Suprapubic skin (tissue), 4 donors: ENCODE measurements around the gene CREB3L4. TPM values are rescaled to one million over a fixed set of nuclear protein-coding genes. Genes with fewer than 3 reads are reported as not detected.

Source experiments
- DNase-seq, 2 donors: peaks; one replicate each; pipeline ENCODE4 v3.0.0-alpha.2; 2019; ENCODE audit warnings: low spot score in 2 of 2
- H3K27ac ChIP-seq: fragments of 200-600 bp; sonication (generic); one replicate; pipeline ENCODE4 v1.5.1; 2019
- H3K27me3 ChIP-seq: fragments of 200-600 bp; sonication (generic); one replicate; pipeline ENCODE4 v1.5.1; 2019
- H3K36me3 ChIP-seq: fragments of 200-600 bp; sonication (generic); one replicate; pipeline ENCODE4 v1.5.1; 2019
- H3K4me1 ChIP-seq: fragments of 200-600 bp; sonication (generic); one replicate; pipeline ENCODE4 v1.5.1; 2019
- H3K4me3 ChIP-seq: fragments of 200-600 bp; sonication (generic); one replicate; pipeline ENCODE4 v1.5.1; 2019; ENCODE audit warnings: mild to moderate bottlenecking
- H3K9me3 ChIP-seq: fragments of 200-600 bp; sonication (generic); one replicate; pipeline ENCODE4 v1.5.1; 2019
- CTCF ChIP-seq, 2 donors: fragments of 200-600 bp in 1 of 2; fragments of 450-650 bp in 1 of 2; sonication (generic) in 1 of 2; IDR thresholded peaks; one replicate each; pipeline ENCODE4 v1.5.1; 2016 to 2019; ENCODE audit warnings: antibody characterized with exemption in 2 of 2, mild to moderate bottlenecking in 1 of 2, moderate library complexity in 1 of 2
- EP300 ChIP-seq: sonication (generic); formaldehyde crosslinking; IDR thresholded peaks from one replicate; pipeline ENCODE4 v1.6.1; 2017; ENCODE audit warnings: antibody characterized with exemption
- POLR2A ChIP-seq, 2 donors: fragments of 450-650 bp; IDR thresholded peaks; one replicate each; pipeline ENCODE4 v1.6.1; 2017; ENCODE audit warnings: antibody characterized with exemption in 2 of 2, mild to moderate bottlenecking in 2 of 2, moderate library complexity in 2 of 2
- POLR2AphosphoS5 ChIP-seq, 3 donors: sonication (generic); formaldehyde crosslinking; IDR thresholded peaks; one replicate each; pipeline ENCODE4 v1.6.1; 2017; ENCODE audit warnings: antibody characterized with exemption in 3 of 3
- WGBS: methylation state at CpG from one replicate; pipeline ENCODE4 v1.1.5; 2018; 5-methylcytosine and 5-hydroxymethylcytosine counted together
- total RNA-seq, 4 donors: library from RNA; depleted of rRNA; stranded (reverse); fragments of >200 nt; gene quantifications; one replicate each; pipeline ENCODE4 v1.1.0, GENCODE V29; 2016

The CREB3L4 gene
- total RNA-seq, 4 donors from 2014 or later: 16.6 to 41.0 (median 20.3) TPM

GRCh38 chr1:153945795-153946621 lies 21.7 kb upstream of the CREB3L4 start:
- Histone ChIP-seq H3K27me3 (no peaks in the 10 kb centered on the region), H3K36me3 (peaks cover 47% of the 10 kb centered on the region), H3K4me3 (peak overlapping the region; percentile 97), H3K27ac (peak overlapping the region; percentile 98), H3K9me3 (no peaks in the 10 kb centered on the region), H3K4me1 (peaks cover 26% of the 10 kb centered on the region)
- DNase-seq: peak; percentile 93 to 94
- peak in 1 of 2 donors; percentile 14 for TF ChIP-seq POLR2A (IDR thresholded peaks at IDR 0.05)
- no peak for TF ChIP-seq CTCF (IDR thresholded peaks at IDR 0.05)
- peak in 2 of 3 donors; percentile 66 to 68 for TF ChIP-seq POLR2AphosphoS5 (IDR thresholded peaks at IDR 0.05)
- 0% methylated on average over 38 of the region's 95 CpGs for WGBS

- TF ChIP-seq POLR2AphosphoS5 (IDR thresholded peaks at IDR 0.05) (peak in 1 of 3 donors; percentile 41), CTCF (IDR thresholded peaks at IDR 0.05) (peak; percentile 78 to 99), POLR2A (IDR thresholded peaks at IDR 0.05) (no peak), EP300 (no peak)
- Histone ChIP-seq H3K9me3 (no peaks in the 10 kb centered on the region), H3K4me3 (peak within 1 kb of the TSS; percentile 97), H3K36me3 (peaks cover 47% of the 10 kb centered on the region), H3K4me1 (peaks cover 26% of the 10 kb centered on the region), H3K27me3 (no peaks in the 10 kb centered on the region), H3K27ac (peak within 1 kb of the TSS; percentile 98)
- 23% methylated on average over 10 of the region's 28 CpGs for WGBS
- peak; percentile 89 to 91 for DNase-seq
Measured at GRCh38 chr1:153946622-153947241, 21.0 kb upstream of the CREB3L4 start, which contains the start of gene DENND4B. Gene DENND4B (minus strand): TSS chr1:153946718. CDS start chr1:153944374, 2,344 bp downstream.

- Histone ChIP-seq H3K9me3 (no peaks in the 10 kb centered on the region), H3K27ac (no peak overlapping the region), H3K36me3 (peaks cover 67% of the 10 kb centered on the region), H3K4me1 (peaks cover 14% of the 10 kb centered on the region), H3K4me3 (no peak overlapping the region), H3K27me3 (no peaks in the 10 kb centered on the region)
- TF ChIP-seq CTCF (IDR thresholded peaks at IDR 0.05) (no peak), POLR2AphosphoS5 (IDR thresholded peaks at IDR 0.05) (no peak), EP300 (no peak), POLR2A (IDR thresholded peaks at IDR 0.05) (no peak)
- 89% methylated on average over 11 of the region's 11 CpGs for WGBS
- DNase-seq: peak in 1 of 2 donors; percentile 50
Measured at GRCh38 chr1:153951183-153951582, 16.5 kb upstream of the CREB3L4 start.

- DNase-seq: peak in 1 of 2 donors; percentile 53
- WGBS: 67% methylated on average over 1 of the region's 2 CpGs
- H3K9me3 ChIP-seq: no peaks in the 10 kb centered on the region
- peaks cover 18% of the 10 kb centered on the region for H3K4me1 ChIP-seq
- no peak overlapping the region for H3K27ac ChIP-seq
- H3K27me3 ChIP-seq: no peaks in the 10 kb centered on the region
- TF ChIP-seq CTCF (IDR thresholded peaks at IDR 0.05): no peak
- TF ChIP-seq EP300: no peak
- no peak for TF ChIP-seq POLR2A (IDR thresholded peaks at IDR 0.05)
- no peak for TF ChIP-seq POLR2AphosphoS5 (IDR thresholded peaks at IDR 0.05)
- peaks cover 67% of the 10 kb centered on the region for H3K36me3 ChIP-seq
- H3K4me3 ChIP-seq: no peak overlapping the region
Measured at GRCh38 chr1:153951801-153952200, 15.9 kb upstream of the CREB3L4 start.

GRCh38 chr1:153953859-153954365 lies 13.8 kb upstream of the CREB3L4 start:
- no peak for DNase-seq
- TF ChIP-seq POLR2AphosphoS5 (IDR thresholded peaks at IDR 0.05) (no peak), CTCF (IDR thresholded peaks at IDR 0.05) (no peak), EP300 (no peak), POLR2A (IDR thresholded peaks at IDR 0.05) (no peak)
- Histone ChIP-seq H3K4me3 (no peak overlapping the region), H3K27me3 (no peaks in the 10 kb centered on the region), H3K4me1 (peaks cover 29% of the 10 kb centered on the region), H3K36me3 (peaks cover 55% of the 10 kb centered on the region), H3K9me3 (no peaks in the 10 kb centered on the region), H3K27ac (no peak overlapping the region)
- WGBS: 82% methylated on average over 4 of the region's 4 CpGs
